Stimulated activated CD4-positive, alpha-beta T cell treated with anti-CD3 and anti-CD28 coated beads, TNF-alpha, amount 100 ng/mL, for 4 hours (primary cell): ENCODE results near the gene ORMDL3.
"Not testable (repeated sequence)": the region's sequence is repeated elsewhere in the genome, so short reads cannot be mapped to it uniquely, and the experiment has no call there.

Experiments
- DNase-seq, 3 experiments: peaks; one replicate each; pipeline ENCODE4 v3.0.0-alpha.2; 2020; ENCODE audit warnings: low read depth in 3 of 3

Gene ORMDL3

DNA sequence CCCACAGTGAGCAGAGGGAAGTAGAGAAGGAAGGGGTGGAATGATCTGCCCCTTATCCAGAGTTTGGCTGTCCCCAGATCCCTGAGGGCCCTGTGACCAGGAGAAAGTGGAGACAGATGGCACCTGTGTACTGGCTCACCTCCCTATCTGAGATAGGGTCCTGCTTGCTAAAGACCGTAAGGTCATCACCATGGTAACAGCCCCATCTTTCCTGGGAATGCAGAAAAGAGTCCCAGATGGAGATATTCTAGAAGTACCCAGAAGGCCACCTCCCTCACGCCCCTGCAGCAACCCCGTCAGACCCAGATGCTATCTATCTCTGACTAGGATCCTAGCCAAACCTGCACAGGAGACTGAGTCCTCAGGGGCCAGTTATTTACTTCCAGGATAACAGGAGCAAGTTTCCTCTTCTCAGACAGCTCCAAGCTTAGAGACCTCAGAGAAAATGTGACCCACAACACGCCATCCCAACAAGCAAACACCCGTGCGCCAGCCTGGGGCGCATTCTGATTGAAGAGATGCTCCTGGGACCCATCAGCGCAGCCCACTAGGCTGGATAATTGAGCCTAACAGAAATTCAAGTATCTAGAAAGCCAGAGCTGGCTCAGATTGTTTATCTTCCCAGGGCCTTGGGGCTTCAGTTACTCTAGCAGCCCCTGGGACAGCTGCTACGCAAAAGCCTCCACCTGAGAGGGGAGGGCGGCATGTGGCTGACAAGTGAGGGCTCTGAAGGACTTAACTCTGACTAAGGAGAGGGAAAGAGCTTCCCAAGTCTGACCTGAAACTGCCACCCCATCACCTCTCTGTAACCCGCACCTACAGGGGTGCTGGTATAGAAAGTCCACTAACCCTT, 1.9 kb downstream of the ORMDL3 start:
- no peak for DNase-seq

GRCh38 chr17:39924691-39925055, 2.7 kb downstream of the ORMDL3 start:
- no peak for DNase-seq

DNA sequence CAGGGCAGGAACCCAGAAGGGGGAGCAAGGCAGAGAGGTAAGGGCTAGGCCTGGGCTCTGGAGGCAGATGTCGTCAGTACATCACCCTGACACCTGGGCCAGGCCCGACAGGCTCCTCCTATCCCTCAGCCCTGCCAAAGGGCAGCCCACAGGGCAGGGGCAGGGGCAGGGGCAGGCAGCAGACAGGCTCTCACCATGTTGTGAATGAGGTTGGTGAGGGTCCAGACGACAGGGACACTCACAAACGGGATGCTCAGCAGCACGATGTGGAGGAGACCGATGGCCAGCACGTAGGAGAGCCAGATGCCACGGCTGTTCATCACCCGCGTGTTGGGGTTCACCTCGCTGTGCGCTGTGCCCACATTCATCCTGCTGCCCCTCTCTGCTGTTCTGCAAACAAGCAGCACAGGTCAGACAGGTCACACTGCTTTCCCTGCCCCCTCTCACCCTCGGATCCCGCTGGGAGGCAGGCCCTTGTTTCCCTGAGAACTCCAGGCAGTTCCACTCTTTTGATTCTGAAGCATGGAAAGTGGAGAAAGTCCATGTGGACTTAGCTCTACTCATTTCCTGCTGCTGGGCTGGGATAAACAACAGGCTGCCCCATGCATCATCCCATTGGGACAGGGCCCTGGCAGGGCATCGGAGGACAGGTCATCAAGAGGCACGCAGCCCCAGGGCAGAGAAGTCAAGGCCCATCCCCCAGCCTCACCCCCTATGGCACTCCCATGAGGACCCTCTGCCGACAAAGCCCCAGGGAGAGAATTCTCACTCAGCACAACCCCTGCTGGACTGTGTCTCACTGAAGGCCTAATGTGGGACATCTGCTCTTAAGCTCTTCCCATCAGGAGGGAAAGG, 3.3 kb downstream of the ORMDL3 start:
- DNase-seq = no peak

- DNase-seq = no peak
Measured at GRCh38 chr17:39923230-39923629, 4.2 kb downstream of the ORMDL3 start.

- DNase-seq = no peak
Measured at GRCh38 chr17:39922006-39922405, 5.4 kb downstream of the ORMDL3 start.

DNA sequence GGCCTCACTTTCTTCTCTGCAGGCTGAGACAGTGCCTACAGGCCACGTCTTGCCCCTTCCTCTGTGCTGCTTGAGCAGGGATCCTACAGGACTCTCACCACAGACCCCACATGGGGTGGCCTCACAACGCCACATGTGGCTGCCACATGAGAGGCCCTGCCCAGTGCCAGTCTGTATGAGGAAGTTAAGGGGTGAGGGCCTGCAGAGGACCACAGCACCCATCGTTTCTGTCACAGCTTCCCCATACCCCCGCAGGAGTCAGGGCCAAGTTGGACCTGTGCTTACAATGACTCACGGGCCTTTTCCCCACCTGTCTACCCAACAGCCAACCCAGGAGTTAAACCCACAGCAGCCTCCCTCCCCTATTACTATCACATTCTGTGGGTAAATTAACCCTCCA, 6.1 kb downstream of the ORMDL3 start:
- DNase-seq = no peak

DNA sequence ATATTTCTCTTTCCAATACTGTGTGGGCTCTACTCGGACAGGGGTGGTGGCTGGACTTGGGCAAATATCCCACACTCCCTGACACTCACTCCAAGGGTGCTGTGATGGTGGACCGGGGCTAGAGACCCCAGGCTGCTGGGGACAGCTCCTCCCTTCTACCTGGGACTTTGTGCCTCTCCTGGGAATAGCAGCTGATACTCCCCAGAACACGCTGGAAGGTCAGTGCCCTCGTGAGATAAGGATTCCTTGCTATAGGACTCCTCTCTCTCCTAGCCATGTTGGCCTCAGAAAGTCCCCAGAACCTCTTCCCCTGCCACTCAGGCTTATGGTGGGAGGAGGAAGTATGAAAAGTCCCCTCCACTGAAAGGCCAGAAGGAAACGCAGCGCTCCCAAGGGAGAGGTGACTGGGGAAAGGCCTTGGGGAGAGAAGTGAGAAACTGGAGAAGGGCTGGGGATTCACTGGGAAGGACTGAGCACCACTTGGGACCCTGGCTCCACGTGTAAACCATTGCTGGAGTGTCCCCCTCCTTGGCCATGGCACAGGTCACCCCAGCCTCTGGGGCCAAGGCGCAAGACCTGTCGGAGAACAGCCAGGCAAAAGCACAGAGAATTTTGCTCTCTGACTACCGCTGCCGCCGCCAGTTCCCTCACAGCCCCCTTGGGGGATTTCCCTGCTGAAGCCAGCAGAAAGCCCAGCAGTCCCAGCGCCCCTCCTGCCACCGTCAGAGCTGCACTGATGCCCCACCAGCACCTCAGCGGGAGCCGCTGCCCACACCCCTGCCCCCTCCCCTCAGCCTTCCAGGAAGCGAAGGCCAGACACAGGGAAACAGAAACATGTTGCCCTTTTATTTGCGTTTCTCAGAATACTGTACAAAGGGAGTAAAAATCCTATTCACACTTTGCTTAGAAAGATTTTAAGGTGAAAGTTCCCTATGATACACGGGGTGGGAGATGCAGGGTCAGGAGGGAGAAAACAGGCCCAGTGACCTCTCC, 6.9 kb downstream of the ORMDL3 start:
- peak; percentile 27 to 49 (median 30) for DNase-seq

- no peak for DNase-seq
Measured at GRCh38 chr17:39919087-39919683, 8.2 kb downstream of the ORMDL3 start.

DNA sequence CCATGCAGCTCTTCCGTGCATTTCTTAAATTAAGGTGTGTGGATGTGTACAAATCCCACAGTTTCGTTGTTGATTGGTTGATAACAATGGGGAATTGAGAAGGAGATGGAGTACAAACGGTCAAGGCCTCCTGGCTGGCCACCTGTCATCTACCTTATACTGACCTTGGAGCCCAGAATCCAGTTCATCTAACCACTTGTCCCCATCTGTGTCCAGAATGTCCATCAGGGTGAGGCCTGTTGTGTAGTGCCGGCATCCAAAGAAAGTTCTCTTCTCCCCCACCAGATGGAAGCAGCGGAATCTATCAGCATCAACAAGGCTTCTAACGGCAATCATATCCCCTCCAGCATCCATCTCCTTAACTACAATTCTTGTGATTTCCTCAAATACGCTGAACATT, 10.5 kb downstream of the ORMDL3 start:
- no peak for DNase-seq

DNA sequence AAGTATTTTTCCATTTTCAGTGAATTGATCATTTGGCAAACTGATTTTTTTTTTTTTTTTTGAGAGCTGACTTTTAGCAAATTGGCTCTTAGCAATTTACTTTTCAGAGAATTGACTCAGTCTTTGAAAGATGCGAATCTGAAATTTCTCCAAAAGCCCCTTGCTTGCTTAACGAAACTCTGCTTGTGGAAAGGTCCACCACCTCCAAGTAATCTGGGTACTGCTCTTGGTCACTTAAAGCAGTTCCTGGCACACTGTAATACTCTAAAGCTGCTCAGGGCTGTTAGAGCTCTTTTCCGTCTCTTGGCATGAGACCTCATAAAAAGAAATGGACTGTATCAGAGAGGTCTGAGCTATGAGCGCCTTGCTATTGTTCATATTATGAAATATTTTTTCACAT, 11.8 kb downstream of the ORMDL3 start:
- DNase-seq = no peak

DNA sequence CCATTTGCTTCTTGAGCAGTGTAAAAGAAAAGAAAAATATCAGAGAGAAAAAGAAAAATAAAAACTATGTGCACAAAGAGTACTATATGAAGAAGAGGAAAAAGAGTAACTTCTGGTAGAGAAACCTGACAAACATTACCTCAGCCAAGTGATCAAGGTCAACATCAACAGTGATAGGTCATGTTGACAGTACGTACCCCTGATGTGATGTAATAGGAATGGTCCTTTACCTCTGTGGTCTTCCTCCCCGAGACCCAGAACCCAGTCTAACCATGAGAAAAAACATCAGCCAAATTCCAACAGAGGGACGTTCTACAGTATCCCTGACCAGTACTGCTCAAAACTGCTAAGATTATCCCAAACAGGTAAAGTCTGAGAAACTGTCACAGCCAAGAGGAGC, 13.4 kb downstream of the ORMDL3 start:
- no peak for DNase-seq

DNA sequence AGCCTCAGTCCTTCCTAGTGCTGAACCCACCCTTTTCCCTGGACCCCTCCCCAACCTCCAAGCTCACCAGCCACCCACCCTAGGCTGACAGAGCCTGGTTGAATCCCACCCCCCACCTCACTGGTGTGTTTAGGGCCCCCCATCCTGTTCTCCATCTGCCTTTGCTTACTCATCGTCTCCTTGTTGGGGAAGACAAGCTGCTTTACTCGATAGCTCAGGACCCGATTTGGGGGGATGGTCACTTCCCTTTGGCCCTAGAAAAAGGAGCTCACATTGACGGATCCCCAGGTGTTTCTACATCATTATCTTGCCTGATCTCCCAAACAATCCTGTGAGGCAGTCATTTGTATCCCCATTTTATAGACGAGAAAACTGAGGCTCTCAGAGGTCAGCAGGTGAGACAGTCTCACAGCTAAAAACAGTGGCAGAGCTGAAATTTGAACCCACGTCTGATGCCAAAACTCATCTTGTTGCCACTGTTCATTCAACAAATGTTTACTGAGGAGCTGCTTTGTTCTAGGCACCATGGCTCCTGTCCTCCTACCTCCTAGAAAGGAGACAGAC, 18.5 kb downstream of the ORMDL3 start:
- no peak for DNase-seq

GRCh38 chr17:39904990-39905288, 22.5 kb downstream of the ORMDL3 start:
- DNase-seq = no peak

- no peak for DNase-seq
Measured at GRCh38 chr17:39903158-39903884, 24.1 kb downstream of the ORMDL3 start.

- not testable (repeated sequence) for DNase-seq
Measured at GRCh38 chr17:39902027-39902426, 25.4 kb downstream of the ORMDL3 start.

DNA sequence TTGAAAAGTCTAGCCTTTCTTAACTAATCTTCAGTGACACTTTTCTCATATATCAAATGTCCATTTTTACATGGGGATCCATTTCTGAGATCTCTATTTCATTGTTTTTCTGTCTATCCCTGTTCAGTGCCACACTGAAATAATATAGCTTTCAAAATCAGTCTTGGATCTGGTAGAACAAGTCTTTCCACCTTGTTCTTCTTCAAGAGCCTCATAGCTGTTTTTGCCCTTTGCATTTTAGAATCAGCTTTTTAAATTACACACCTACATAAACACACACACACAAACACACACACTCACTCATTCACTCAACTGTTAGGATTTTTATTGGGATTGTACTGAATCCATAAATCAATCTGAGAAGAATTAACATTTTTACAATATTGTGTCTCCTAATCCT, 28.2 kb downstream of the ORMDL3 start:
- no peak for DNase-seq

DNA sequence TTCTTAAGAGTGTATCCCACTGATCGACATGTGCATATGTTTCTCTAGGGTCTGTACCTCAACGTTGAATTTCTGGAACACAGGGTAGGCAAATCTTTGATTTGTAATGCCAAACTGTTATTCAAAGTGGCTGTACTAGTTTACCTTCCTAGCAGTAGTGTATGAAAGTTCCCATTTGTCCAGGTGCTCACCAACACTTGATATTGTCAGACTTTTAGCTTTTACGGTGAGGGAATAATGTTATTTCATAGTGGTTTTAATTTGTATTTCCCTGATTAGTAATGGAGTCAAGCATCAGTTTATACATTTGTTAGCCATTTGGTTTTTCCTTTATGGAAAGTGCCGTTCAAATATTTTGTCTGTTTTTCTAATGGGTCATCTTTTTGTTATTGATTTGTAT, 29.3 kb downstream of the ORMDL3 start:
- DNase-seq = no peak

- DNase-seq = no peak
Measured at GRCh38 chr17:39894681-39895376, 32.6 kb downstream of the ORMDL3 start.

- DNase-seq = no peak
Measured at GRCh38 chr17:39889200-39889599, 38.2 kb downstream of the ORMDL3 start.

- DNase-seq = no peak
Measured at GRCh38 chr17:39887078-39887477, 40.3 kb downstream of the ORMDL3 start.
